Prostate gland (tissue), 2 donors: ENCODE measurements around the gene CLBA1. TPM values are rescaled to one million over a fixed set of nuclear protein-coding genes. Genes with fewer than 3 reads are reported as not detected.

ENCODE experiments used
- DNase-seq: peaks from one replicate; pipeline ENCODE4 v3.0.0-alpha.2; 2019; ENCODE audit warnings: low spot score
- H3K27ac ChIP-seq, 2 donors: fragments of 200-600 bp; sonication (generic); 2 replicates each; pipeline ENCODE4 v1.5.1; 2017 to 2019
- H3K27me3 ChIP-seq: fragments of 200-600 bp; sonication (generic); replicated peaks from 2 replicates; pipeline ENCODE4 v1.5.1; 2019; ENCODE audit not compliant: insufficient read depth
- H3K36me3 ChIP-seq, 2 donors: fragments of 200-600 bp; sonication (generic); 1 replicate in 1 of 2; 2 replicates in 1 of 2; pipeline versions ENCODE4 v1.5.1 to v1.8.1; 2017 to 2019
- H3K4me1 ChIP-seq: fragments of 200-600 bp; sonication (generic); replicated peaks from 2 replicates; pipeline ENCODE4 v1.5.1; 2019
- H3K4me3 ChIP-seq, 2 donors: fragments of 200-600 bp; sonication (generic); 2 replicates each; pipeline ENCODE4 v1.5.1; 2017 to 2019
- H3K9me3 ChIP-seq: fragments of 200-600 bp; sonication (generic); 2 replicates; pipeline ENCODE4 v1.5.1; 2017
- CTCF ChIP-seq, 4 experiments: fragments of 200-600 bp in 2 of 4; fragments of 450-650 bp in 2 of 4; sonication (generic) in 2 of 4; IDR thresholded peaks; 1 replicate in 3 of 4; 2 replicates in 1 of 4; pipeline ENCODE4 v1.5.1; 2016 to 2019; ENCODE audit warnings: antibody characterized with exemption in 4 of 4, mild to moderate bottlenecking in 2 of 4, moderate library complexity in 2 of 4
- POLR2A ChIP-seq: fragments of 450-650 bp; IDR thresholded peaks from one replicate; pipeline ENCODE4 v1.6.1; 2016; ENCODE audit warnings: antibody characterized with exemption, mild to moderate bottlenecking
- POLR2AphosphoS5 ChIP-seq: sonication (generic); formaldehyde crosslinking; IDR thresholded peaks from one replicate; pipeline ENCODE4 v1.6.1; 2017; ENCODE audit warnings: antibody characterized with exemption
- WGBS: methylation state at CpG from one replicate; pipeline ENCODE4 v1.1.5; 2018; 5-methylcytosine and 5-hydroxymethylcytosine counted together
- intact Hi-C: fragments of 100-400 bp; cut with DNase I; formaldehyde crosslinking; loops from one replicate; pipeline ENCODE4 v1.14.2; 2022
- total RNA-seq, 2 donors: library from RNA; depleted of rRNA; stranded (reverse); fragments of >200 nt; gene quantifications; one replicate each; pipeline ENCODE4 v1.1.0, GENCODE V29; 2016

Gene CLBA1
- total RNA-seq, 2 donors from 2014 or later, result 15.2 to 19.3 TPM

- no peak for DNase-seq
- Histone ChIP-seq H3K4me3 (no peak overlapping the region), H3K9me3 (no peaks in the 10 kb centered on the region), H3K27ac (no peak overlapping the region), H3K36me3 (peaks cover 0 to 4% of the 10 kb centered on the region in 2 donors), H3K4me1 (no peaks in the 10 kb centered on the region), H3K27me3 (no peaks in the 10 kb centered on the region)
- intact Hi-C loops, result no loop called here
- no peak for TF ChIP-seq POLR2A
- no peak for TF ChIP-seq CTCF (IDR thresholded peaks at IDR 0.05)
- no peak for TF ChIP-seq POLR2AphosphoS5
- 92% methylated on average over 9 of the region's 9 CpGs for WGBS
Observed at GRCh38 chr14:105014032-105014431, 28.4 kb downstream of the CLBA1 start.

- Histone ChIP-seq H3K27ac (no peak overlapping the region), H3K4me3 (no peak overlapping the region), H3K36me3 (peaks cover 0 to 4% of the 10 kb centered on the region in 2 donors), H3K9me3 (no peaks in the 10 kb centered on the region), H3K4me1 (no peaks in the 10 kb centered on the region), H3K27me3 (no peaks in the 10 kb centered on the region)
- intact Hi-C loops, result no loop called here
- TF ChIP-seq POLR2A (no peak), CTCF (IDR thresholded peaks at IDR 0.05) (no peak), POLR2AphosphoS5 (no peak)
- 71% methylated on average over 4 of the region's 4 CpGs for WGBS
- DNase-seq, result no peak
Observed at GRCh38 chr14:105014631-105015030, 29.0 kb downstream of the CLBA1 start.

- TF ChIP-seq CTCF (IDR thresholded peaks at IDR 0.05), result no peak
- no peak for TF ChIP-seq POLR2AphosphoS5
- TF ChIP-seq POLR2A, result no peak
- peaks cover 0 to 4% of the 10 kb centered on the region in 2 donors for H3K36me3 ChIP-seq
- no peaks in the 10 kb centered on the region for H3K9me3 ChIP-seq
- no peak overlapping the region for H3K27ac ChIP-seq
- no peak for DNase-seq
- WGBS, result 87% methylated on average over 9 of the region's 9 CpGs
- H3K4me1 ChIP-seq, result no peaks in the 10 kb centered on the region
- intact Hi-C loops, result no loop called here
- no peak overlapping the region for H3K4me3 ChIP-seq
- H3K27me3 ChIP-seq, result no peaks in the 10 kb centered on the region
Observed at GRCh38 chr14:105015242-105015641, 29.7 kb downstream of the CLBA1 start.

GRCh38 chr14:105015905-105016304, 30.3 kb downstream of the CLBA1 start:
- Histone ChIP-seq H3K27me3 (no peaks in the 10 kb centered on the region), H3K9me3 (no peaks in the 10 kb centered on the region), H3K27ac (no peak overlapping the region), H3K36me3 (peaks cover 0 to 2% of the 10 kb centered on the region in 2 donors), H3K4me3 (no peak overlapping the region), H3K4me1 (no peaks in the 10 kb centered on the region)
- DNase-seq, result no peak
- WGBS, result 74% methylated on average over 6 of the region's 6 CpGs
- TF ChIP-seq POLR2AphosphoS5 (no peak), POLR2A (no peak), CTCF (IDR thresholded peaks at IDR 0.05) (no peak)
- intact Hi-C loops, result no loop called here

GRCh38 chr14:105018414-105018813, 32.8 kb downstream of the CLBA1 start:
- Histone ChIP-seq H3K9me3 (no peaks in the 10 kb centered on the region), H3K36me3 (no peaks in the 10 kb centered on the region), H3K4me1 (peaks cover 3% of the 10 kb centered on the region), H3K27ac (no peak overlapping the region), H3K27me3 (no peaks in the 10 kb centered on the region), H3K4me3 (no peak overlapping the region)
- TF ChIP-seq POLR2A (no peak), CTCF (IDR thresholded peaks at IDR 0.05) (no peak), POLR2AphosphoS5 (no peak)
- intact Hi-C loops, result no loop called here
- 72% methylated on average over 4 of the region's 4 CpGs for WGBS
- no peak for DNase-seq
